Upper lobe of left lung (tissue), 6 donors: ENCODE data around the gene PRKCA. TPM values are rescaled to one million over a fixed set of nuclear protein-coding genes. Genes with fewer than 3 reads are reported as not detected.

Experiments
- ATAC-seq, 2 donors: fragments of 200-7000 bp; cut with Tn5 transposase; one replicate each; pipeline ENCODE4 v1.9.1; 2022; ENCODE audit warnings: mild to moderate bottlenecking in 2 of 2, moderate library complexity in 2 of 2; ENCODE audit not compliant: low FRiP score in 2 of 2
- DNase-seq, 2 donors: peaks; one replicate each; pipeline ENCODE4 v3.0.0-alpha.2; 2019 to 2020
- H3K27ac ChIP-seq, 4 donors: fragments of 200-600 bp; sonication (generic); one replicate each; pipeline ENCODE4 v1.5.1; 2016 to 2019
- H3K27me3 ChIP-seq, 4 donors: fragments of 200-600 bp; sonication (generic); one replicate each; pipeline ENCODE4 v1.5.1; 2017 to 2019
- H3K36me3 ChIP-seq, 4 donors: fragments of 200-600 bp; sonication (generic); one replicate each; pipeline ENCODE4 v1.5.1; 2016 to 2019
- H3K4me1 ChIP-seq, 4 donors: fragments of 200-600 bp; sonication (generic); one replicate each; pipeline ENCODE4 v1.5.1; 2018 to 2019
- H3K4me3 ChIP-seq, 4 donors: fragments of 200-600 bp; sonication (generic); one replicate each; pipeline ENCODE4 v1.5.1; 2017 to 2019; ENCODE audit warnings: mild to moderate bottlenecking in 2 of 4, moderate library complexity in 1 of 4
- H3K9me3 ChIP-seq, 4 donors: fragments of 200-600 bp; sonication (generic); one replicate each; pipeline ENCODE4 v1.5.1; 2018 to 2019
- CTCF ChIP-seq, 6 experiments: fragments of 450-650 bp in 4 of 6; fragments of 200-600 bp in 2 of 6; sonication (generic) in 2 of 6; IDR thresholded peaks; one replicate each; pipeline ENCODE4 v1.5.1; 2016 to 2019; ENCODE audit warnings: antibody characterized with exemption in 6 of 6
- EP300 ChIP-seq, 4 donors: sonication (generic); formaldehyde crosslinking; IDR thresholded peaks; one replicate each; pipeline ENCODE4 v1.5.1; 2017; ENCODE audit warnings: antibody characterized with exemption in 4 of 4, control low read depth in 2 of 4
- POLR2A ChIP-seq, 4 donors: fragments of 450-650 bp; IDR thresholded peaks; one replicate each; pipeline ENCODE4 v1.5.1; 2016 to 2017; ENCODE audit warnings: antibody characterized with exemption in 4 of 4, mild to moderate bottlenecking in 2 of 4
- POLR2AphosphoS5 ChIP-seq, 2 donors: sonication (generic); formaldehyde crosslinking; IDR thresholded peaks; one replicate each; pipeline ENCODE4 v1.5.1; 2017; ENCODE audit warnings: antibody characterized with exemption in 2 of 2
- WGBS, 2 donors: methylation state at CpG; one replicate each; pipeline ENCODE4 v1.1.5; 2017 to 2018; 5-methylcytosine and 5-hydroxymethylcytosine counted together
- total RNA-seq, 6 donors: library from RNA; depleted of rRNA in 4 of 6; stranded (reverse); fragments of >200 nt in 4 of 6; gene quantifications; one replicate each; pipeline versions ENCODE4 v1.1.0 to v1.2.1, GENCODE V29; 2016 to 2021
- donor health status: DM: no; HTN: no; CAD: no; lungs with moderate emphysema.
- donor health status: DM: no; HTN: yes; CAD: no; lungs with severe emphysema.

Gene PRKCA
- total RNA-seq, 6 donors from 2014 or later, result 10.9 to 29.3 (median 18.0) TPM

- H3K4me1 ChIP-seq, result no peaks in the 10 kb centered on the region
- WGBS, 2 donors, result 72 to 76% methylated on average over 13 to 14 of the region's 14 CpGs
- TF ChIP-seq POLR2AphosphoS5 (IDR thresholded peaks at IDR 0.05) (no peak), POLR2A (IDR thresholded peaks at IDR 0.05) (no peak), EP300 (IDR thresholded peaks at IDR 0.05) (no peak), CTCF (IDR thresholded peaks at IDR 0.05) (no peak)
- no peaks in the 10 kb centered on the region for H3K36me3 ChIP-seq
- H3K27ac ChIP-seq, result no peak overlapping the region
- H3K9me3 ChIP-seq, result no peaks in the 10 kb centered on the region
- ATAC-seq (no peak), DNase-seq (no peak)
- H3K27me3 ChIP-seq, result no peaks in the 10 kb centered on the region
- H3K4me3 ChIP-seq, result no peak overlapping the region
Measured at GRCh38 chr17:66849032-66849655, 546.7 kb downstream of the PRKCA start.

- no peak for ATAC-seq
- no peak overlapping the region for H3K27ac ChIP-seq
- TF ChIP-seq EP300 (IDR thresholded peaks at IDR 0.05) (no peak), CTCF (IDR thresholded peaks at IDR 0.05) (no peak), POLR2AphosphoS5 (IDR thresholded peaks at IDR 0.05) (no peak), POLR2A (IDR thresholded peaks at IDR 0.05) (no peak)
- H3K27me3 ChIP-seq, result no peaks in the 10 kb centered on the region
- no peak overlapping the region for H3K4me3 ChIP-seq
- DNase-seq, result no peak
- peaks cover 0 to 3% (median 0%) of the 10 kb centered on the region in 4 donors for H3K9me3 ChIP-seq
- WGBS, 2 donors, result 73 to 83% methylated on average over 4 of the region's 4 CpGs
- no peaks in the 10 kb centered on the region for H3K36me3 ChIP-seq
- H3K4me1 ChIP-seq, result no peaks in the 10 kb centered on the region
Measured at GRCh38 chr17:66849851-66850580, 547.6 kb downstream of the PRKCA start.

GRCh38 chr17:66850692-66851091 is 548.3 kb downstream of the PRKCA start:
- Histone ChIP-seq H3K36me3 (no peaks in the 10 kb centered on the region), H3K9me3 (peaks cover 0 to 6% (median 0%) of the 10 kb centered on the region in 4 donors), H3K27me3 (no peaks in the 10 kb centered on the region), H3K27ac (no peak overlapping the region), H3K4me3 (no peak overlapping the region), H3K4me1 (no peaks in the 10 kb centered on the region)
- TF ChIP-seq EP300 (IDR thresholded peaks at IDR 0.05), result no peak
- TF ChIP-seq POLR2A (IDR thresholded peaks at IDR 0.05), result no peak
- no peak for TF ChIP-seq POLR2AphosphoS5 (IDR thresholded peaks at IDR 0.05)
- no peak for TF ChIP-seq CTCF (IDR thresholded peaks at IDR 0.05)
- ATAC-seq (no peak), DNase-seq (no peak)
- 84 to 100% methylated on average over 2 to 3 of the region's 3 CpGs for WGBS, 2 donors

- Histone ChIP-seq H3K27me3 (no peaks in the 10 kb centered on the region), H3K27ac (no peak overlapping the region), H3K4me1 (no peaks in the 10 kb centered on the region), H3K9me3 (peaks cover 0 to 6% (median 0%) of the 10 kb centered on the region in 4 donors), H3K4me3 (no peak overlapping the region), H3K36me3 (no peaks in the 10 kb centered on the region)
- 73 to 80% methylated on average over 9 to 10 of the region's 10 CpGs for WGBS, 2 donors
- ATAC-seq, result no peak
- no peak for TF ChIP-seq EP300 (IDR thresholded peaks at IDR 0.05)
- no peak for TF ChIP-seq CTCF (IDR thresholded peaks at IDR 0.05)
- TF ChIP-seq POLR2AphosphoS5 (IDR thresholded peaks at IDR 0.05), result no peak
- TF ChIP-seq POLR2A (IDR thresholded peaks at IDR 0.05), result no peak
- DNase-seq, result no peak
Measured at GRCh38 chr17:66855204-66855603, 552.8 kb downstream of the PRKCA start.
